Liver (tissue), 9 donors: ENCODE results near the gene NPAS2. TPM values are rescaled to one million over a fixed set of nuclear protein-coding genes. Genes with fewer than 3 reads are reported as not detected.

Source experiments
- DNase-seq: peaks from one replicate; pipeline ENCODE4 v3.0.0-alpha.2; 2017; ENCODE audit warnings: low spot score
- H3K27ac ChIP-seq, 2 donors: one replicate each; pipeline ENCODE4 v1.7.0; 2013; ENCODE audit warnings: inconsistent platforms in 2 of 2, low read length in 2 of 2, control low read depth in 1 of 2, low read depth in 1 of 2, mild to moderate bottlenecking in 1 of 2
- H3K27me3 ChIP-seq, 4 donors: one replicate each; pipeline versions ENCODE4 v1.6.1 to v1.7.0; 2013; ENCODE audit warnings: low read length in 3 of 4, inconsistent platforms in 1 of 4, mild to moderate bottlenecking in 1 of 4, moderate library complexity in 1 of 4; ENCODE audit not compliant: control insufficient read depth in 4 of 4, insufficient read depth in 4 of 4
- H3K36me3 ChIP-seq, 4 donors: one replicate each; pipeline versions ENCODE4 v1.6.1 to v1.7.0; 2013; ENCODE audit warnings: low read length in 3 of 4, mild to moderate bottlenecking in 3 of 4, low read depth in 1 of 4, moderate library complexity in 1 of 4; ENCODE audit not compliant: control insufficient read depth in 4 of 4, insufficient read depth in 3 of 4
- H3K4me1 ChIP-seq, 4 donors: one replicate each; pipeline versions ENCODE4 v1.6.1 to v1.7.0; 2013; ENCODE audit warnings: low read length in 3 of 4, mild to moderate bottlenecking in 3 of 4, moderate library complexity in 1 of 4; ENCODE audit not compliant: control insufficient read depth in 4 of 4, insufficient read depth in 4 of 4
- H3K4me3 ChIP-seq, 3 donors: one replicate each; pipeline versions ENCODE4 v1.6.1 to v1.7.0; 2013; ENCODE audit warnings: low read length in 3 of 3, control low read depth in 1 of 3, low read depth in 1 of 3, mild to moderate bottlenecking in 1 of 3
- H3K9ac ChIP-seq, 2 donors: one replicate each; pipeline ENCODE4 v1.7.0; 2013; ENCODE audit warnings: low read length in 2 of 2, mild to moderate bottlenecking in 2 of 2, moderate library complexity in 2 of 2, control low read depth in 1 of 2, low read depth in 1 of 2
- H3K9me3 ChIP-seq, 4 donors: one replicate each; pipeline versions ENCODE4 v1.6.1 to v1.7.0; 2013; ENCODE audit warnings: low read length in 3 of 4; ENCODE audit not compliant: control insufficient read depth in 4 of 4
- ATF3 ChIP-seq: IDR thresholded peaks from 2 replicates; pipeline ENCODE4 v1.6.1; 2016; ENCODE audit warnings: antibody characterized with exemption
- CTCF ChIP-seq: fragments of 150-350 bp; IDR thresholded peaks from 2 replicates; pipeline ENCODE4 v1.5.1; 2017; ENCODE audit warnings: improper control_type of control experiment, low read depth, low read length; ENCODE audit not compliant: missing input control
- EGR1 ChIP-seq, 2 donors: IDR thresholded peaks; 2 replicates each; pipeline ENCODE4 v1.6.1; 2016 to 2018; ENCODE audit warnings: antibody characterized with exemption in 2 of 2, low read depth in 2 of 2
- FOXA1 ChIP-seq: IDR thresholded peaks from 2 replicates; pipeline ENCODE4 v1.6.1; 2016; ENCODE audit warnings: antibody characterized with exemption
- FOXA2 ChIP-seq: IDR thresholded peaks from 2 replicates; pipeline ENCODE4 v1.6.1; 2016; ENCODE audit warnings: antibody characterized with exemption
- GABPA ChIP-seq, 2 donors: IDR thresholded peaks in 1 of 2; conservative IDR thresholded peaks in 1 of 2; 2 replicates each; pipeline ENCODE4 v1.6.1; 2016; ENCODE audit warnings: antibody characterized with exemption in 2 of 2, mild to moderate bottlenecking in 1 of 2, moderate library complexity in 1 of 2
- HNF4A ChIP-seq, 2 donors: conservative IDR thresholded peaks; 2 replicates each; pipeline ENCODE4 v1.6.1; 2016; ENCODE audit warnings: antibody characterized with exemption in 2 of 2, mild to moderate bottlenecking in 2 of 2
- HNF4G ChIP-seq: IDR thresholded peaks from 2 replicates; pipeline ENCODE4 v1.6.1; 2016; ENCODE audit warnings: antibody characterized with exemption
- JUND ChIP-seq, 2 donors: IDR thresholded peaks; 2 replicates each; pipeline ENCODE4 v1.6.1; 2016; ENCODE audit warnings: antibody characterized with exemption in 2 of 2
- MAX ChIP-seq: IDR thresholded peaks from 2 replicates; pipeline ENCODE4 v1.6.1; 2016; ENCODE audit warnings: antibody characterized with exemption
- NR2F2 ChIP-seq: IDR thresholded peaks from 2 replicates; pipeline ENCODE4 v1.6.1; 2016; ENCODE audit warnings: antibody characterized with exemption
- RAD21 ChIP-seq, 2 donors: IDR thresholded peaks; 2 replicates each; pipeline ENCODE4 v1.6.1; 2016; ENCODE audit warnings: antibody characterized with exemption in 2 of 2, mild to moderate bottlenecking in 2 of 2
- REST ChIP-seq: IDR thresholded peaks from 2 replicates; pipeline ENCODE4 v1.6.1; 2016; ENCODE audit warnings: antibody characterized with exemption, mild to moderate bottlenecking
- RXRA ChIP-seq, 2 donors: IDR thresholded peaks; 2 replicates each; pipeline ENCODE4 v1.6.1; 2017 to 2018; ENCODE audit warnings: antibody characterized with exemption in 2 of 2, mild to moderate bottlenecking in 1 of 2
- SP1 ChIP-seq: IDR thresholded peaks from 2 replicates; pipeline ENCODE4 v1.6.1; 2018; ENCODE audit warnings: antibody characterized with exemption, mild to moderate bottlenecking
- TAF1 ChIP-seq: conservative IDR thresholded peaks from 2 replicates; pipeline ENCODE4 v1.6.1; 2016; ENCODE audit warnings: antibody characterized with exemption, mild to moderate bottlenecking
- YY1 ChIP-seq: IDR thresholded peaks from 2 replicates; pipeline ENCODE4 v1.6.1; 2016; ENCODE audit warnings: antibody characterized with exemption, mild to moderate bottlenecking
- ZBTB33 ChIP-seq: IDR thresholded peaks from 2 replicates; pipeline ENCODE4 v1.6.1; 2016; ENCODE audit warnings: antibody characterized with exemption
- WGBS: extraction: QIAGEN DNeasy Blood & Tissue Kit; methylation state at CpG from one replicate; pipeline ENCODE4 v1.1.7; 2013; 5-methylcytosine and 5-hydroxymethylcytosine counted together
- polyA plus RNA-seq, 2 donors: library from polyadenylated mRNA; stranded (reverse) in 1 of 2; unstranded in 1 of 2; fragments of 200-250 nt in 1 of 2; fragments of >200 nt in 1 of 2; fragmentation: Nextera tagmentation in 1 of 2; extraction: Ambion mirVana in 1 of 2; gene quantifications; one replicate each; pipeline versions ENCODE4 v1.2.1 to v1.2.3, GENCODE V29; 2013 to 2015
- total RNA-seq, 2 donors: library from RNA; depleted of rRNA; stranded (reverse); fragments of >200 nt; gene quantifications; one replicate each; pipeline ENCODE4 v1.2.3, GENCODE V29; 2014
- donor health status: healthy.
- donor health status: healthy.
- donor health status: healthy.
- donor health status: healthy.
- donor health status: healthy.

NPAS2 gene
- total and polyA plus RNA-seq, 4 donors = 0.33 to 24.3 (median 6.6) TPM

GRCh38 chr2:100814453-100814852, 5.5 kb upstream of the NPAS2 start:
- peak overlapping the region; percentile 22 to 44 for H3K27ac ChIP-seq
- TF ChIP-seq FOXA1 (peak; percentile 87), HNF4G (peak; percentile 96), RXRA (IDR thresholded peaks at IDR 0.05) (peak; percentile 98 to 99), NR2F2 (peak; percentile 75), GABPA (IDR thresholded peaks at IDR 0.05 in 1 of 2, conservative IDR thresholded peaks at IDR 0.05 in 1 of 2) (peak in 1 of 2 donors; percentile 55), CTCF (no peak), REST (peak; percentile 62), ZBTB33 (peak; percentile 91), EGR1 (IDR thresholded peaks at IDR 0.05; ENCODE audit: low read depth in 2 of 2) (peak in 1 of 2 donors; percentile 80), SP1 (peak; percentile 95), TAF1 (no peak), RAD21 (IDR thresholded peaks at IDR 0.05) (peak; percentile 69 to 79), HNF4A (conservative IDR thresholded peaks at IDR 0.05) (peak; percentile 98 to 99), JUND (IDR thresholded peaks at IDR 0.05) (peak; percentile 83 to 94), YY1 (peak; percentile 85), FOXA2 (peak; percentile 82), MAX (peak; percentile 95), ATF3 (peak; percentile 54)
- H3K9ac ChIP-seq = no peak overlapping the region
- H3K27me3 ChIP-seq = no peaks in the 10 kb centered on the region
- DNase-seq = no peak
- WGBS = 35% methylated on average over 3 of the region's 3 CpGs
- no peaks in the 10 kb centered on the region for H3K36me3 ChIP-seq
- H3K9me3 ChIP-seq = no peaks in the 10 kb centered on the region
- H3K4me1 ChIP-seq = peaks cover 8 to 16% (median 15%) of the 10 kb centered on the region in 4 donors
- H3K4me3 ChIP-seq = no peak overlapping the region
